Brain pericyte (primary cell): ENCODE results near the gene MORN4.

Experiments
- DNase-seq: peaks from one replicate; pipeline ENCODE4 v3.0.0-alpha.2; 2012; ENCODE audit warnings: low read depth, low spot score

The MORN4 gene

GRCh38 chr10:97573672-97574071 lies 59.6 kb downstream of the MORN4 start:
- no peak for DNase-seq

- no peak for DNase-seq
Observed at GRCh38 chr10:97573021-97573420, 60.3 kb downstream of the MORN4 start.

- no peak for DNase-seq
Observed at GRCh38 chr10:97572214-97572989, 60.9 kb downstream of the MORN4 start, which contains the start of gene ANKRD2. Gene ANKRD2, plus strand, starts transcription at chr10:97572779. Its CDS starts 10 bp downstream, at chr10:97572789.

- no peak for DNase-seq
Observed at GRCh38 chr10:97571622-97572021, 61.7 kb downstream of the MORN4 start.

- no peak for DNase-seq
Observed at GRCh38 chr10:97570789-97571471, 62.4 kb downstream of the MORN4 start.

- no peak for DNase-seq
Observed at GRCh38 chr10:97570146-97570788, 63.0 kb downstream of the MORN4 start.

GRCh38 chr10:97567891-97568290 lies 65.4 kb downstream of the MORN4 start:
- DNase-seq: no peak

- no peak for DNase-seq
Observed at GRCh38 chr10:97566336-97566996, 66.8 kb downstream of the MORN4 start.

- no peak for DNase-seq
Observed at GRCh38 chr10:97564776-97565175, 68.5 kb downstream of the MORN4 start.
